Liver (tissue), 9 donors: ENCODE results near the gene OSGIN1. TPM values are rescaled to one million over a fixed set of nuclear protein-coding genes. Genes with fewer than 3 reads are reported as not detected.
"Not testable (repeated sequence)": the region's sequence is repeated elsewhere in the genome, so short reads cannot be mapped to it uniquely, and the experiment has no call there.

Experiments used
- DNase-seq: peaks from one replicate; pipeline ENCODE4 v3.0.0-alpha.2; 2017; ENCODE audit warnings: low spot score
- H3K27ac ChIP-seq, 2 donors: one replicate each; pipeline ENCODE4 v1.7.0; 2013; ENCODE audit warnings: inconsistent platforms in 2 of 2, low read length in 2 of 2, control low read depth in 1 of 2, low read depth in 1 of 2, mild to moderate bottlenecking in 1 of 2
- H3K27me3 ChIP-seq, 4 donors: one replicate each; pipeline versions ENCODE4 v1.6.1 to v1.7.0; 2013; ENCODE audit warnings: low read length in 3 of 4, inconsistent platforms in 1 of 4, mild to moderate bottlenecking in 1 of 4, moderate library complexity in 1 of 4; ENCODE audit not compliant: control insufficient read depth in 4 of 4, insufficient read depth in 4 of 4
- H3K36me3 ChIP-seq, 4 donors: one replicate each; pipeline versions ENCODE4 v1.6.1 to v1.7.0; 2013; ENCODE audit warnings: low read length in 3 of 4, mild to moderate bottlenecking in 3 of 4, low read depth in 1 of 4, moderate library complexity in 1 of 4; ENCODE audit not compliant: control insufficient read depth in 4 of 4, insufficient read depth in 3 of 4
- H3K4me1 ChIP-seq, 4 donors: one replicate each; pipeline versions ENCODE4 v1.6.1 to v1.7.0; 2013; ENCODE audit warnings: low read length in 3 of 4, mild to moderate bottlenecking in 3 of 4, moderate library complexity in 1 of 4; ENCODE audit not compliant: control insufficient read depth in 4 of 4, insufficient read depth in 4 of 4
- H3K4me3 ChIP-seq, 3 donors: one replicate each; pipeline versions ENCODE4 v1.6.1 to v1.7.0; 2013; ENCODE audit warnings: low read length in 3 of 3, control low read depth in 1 of 3, low read depth in 1 of 3, mild to moderate bottlenecking in 1 of 3
- H3K9ac ChIP-seq, 2 donors: one replicate each; pipeline ENCODE4 v1.7.0; 2013; ENCODE audit warnings: low read length in 2 of 2, mild to moderate bottlenecking in 2 of 2, moderate library complexity in 2 of 2, control low read depth in 1 of 2, low read depth in 1 of 2
- H3K9me3 ChIP-seq, 4 donors: one replicate each; pipeline versions ENCODE4 v1.6.1 to v1.7.0; 2013; ENCODE audit warnings: low read length in 3 of 4; ENCODE audit not compliant: control insufficient read depth in 4 of 4
- ATF3 ChIP-seq: IDR thresholded peaks from 2 replicates; pipeline ENCODE4 v1.6.1; 2016; ENCODE audit warnings: antibody characterized with exemption
- CTCF ChIP-seq: fragments of 150-350 bp; IDR thresholded peaks from 2 replicates; pipeline ENCODE4 v1.5.1; 2017; ENCODE audit warnings: improper control_type of control experiment, low read depth, low read length; ENCODE audit not compliant: missing input control
- EGR1 ChIP-seq, 2 donors: IDR thresholded peaks; 2 replicates each; pipeline ENCODE4 v1.6.1; 2016 to 2018; ENCODE audit warnings: antibody characterized with exemption in 2 of 2, low read depth in 2 of 2
- FOXA1 ChIP-seq: IDR thresholded peaks from 2 replicates; pipeline ENCODE4 v1.6.1; 2016; ENCODE audit warnings: antibody characterized with exemption
- FOXA2 ChIP-seq: IDR thresholded peaks from 2 replicates; pipeline ENCODE4 v1.6.1; 2016; ENCODE audit warnings: antibody characterized with exemption
- GABPA ChIP-seq, 2 donors: IDR thresholded peaks in 1 of 2; conservative IDR thresholded peaks in 1 of 2; 2 replicates each; pipeline ENCODE4 v1.6.1; 2016; ENCODE audit warnings: antibody characterized with exemption in 2 of 2, mild to moderate bottlenecking in 1 of 2, moderate library complexity in 1 of 2
- HNF4A ChIP-seq, 2 donors: conservative IDR thresholded peaks; 2 replicates each; pipeline ENCODE4 v1.6.1; 2016; ENCODE audit warnings: antibody characterized with exemption in 2 of 2, mild to moderate bottlenecking in 2 of 2
- HNF4G ChIP-seq: IDR thresholded peaks from 2 replicates; pipeline ENCODE4 v1.6.1; 2016; ENCODE audit warnings: antibody characterized with exemption
- JUND ChIP-seq, 2 donors: IDR thresholded peaks; 2 replicates each; pipeline ENCODE4 v1.6.1; 2016; ENCODE audit warnings: antibody characterized with exemption in 2 of 2
- MAX ChIP-seq: IDR thresholded peaks from 2 replicates; pipeline ENCODE4 v1.6.1; 2016; ENCODE audit warnings: antibody characterized with exemption
- NR2F2 ChIP-seq: IDR thresholded peaks from 2 replicates; pipeline ENCODE4 v1.6.1; 2016; ENCODE audit warnings: antibody characterized with exemption
- REST ChIP-seq: IDR thresholded peaks from 2 replicates; pipeline ENCODE4 v1.6.1; 2016; ENCODE audit warnings: antibody characterized with exemption, mild to moderate bottlenecking
- SP1 ChIP-seq: IDR thresholded peaks from 2 replicates; pipeline ENCODE4 v1.6.1; 2018; ENCODE audit warnings: antibody characterized with exemption, mild to moderate bottlenecking
- TAF1 ChIP-seq: conservative IDR thresholded peaks from 2 replicates; pipeline ENCODE4 v1.6.1; 2016; ENCODE audit warnings: antibody characterized with exemption, mild to moderate bottlenecking
- YY1 ChIP-seq: IDR thresholded peaks from 2 replicates; pipeline ENCODE4 v1.6.1; 2016; ENCODE audit warnings: antibody characterized with exemption, mild to moderate bottlenecking
- WGBS: extraction: QIAGEN DNeasy Blood & Tissue Kit; methylation state at CpG from one replicate; pipeline ENCODE4 v1.1.7; 2013; 5-methylcytosine and 5-hydroxymethylcytosine counted together
- polyA plus RNA-seq, 2 donors: library from polyadenylated mRNA; stranded (reverse) in 1 of 2; unstranded in 1 of 2; fragments of 200-250 nt in 1 of 2; fragments of >200 nt in 1 of 2; fragmentation: Nextera tagmentation in 1 of 2; extraction: Ambion mirVana in 1 of 2; gene quantifications; one replicate each; pipeline versions ENCODE4 v1.2.1 to v1.2.3, GENCODE V29; 2013 to 2015
- total RNA-seq, 2 donors: library from RNA; depleted of rRNA; stranded (reverse); fragments of >200 nt; gene quantifications; one replicate each; pipeline ENCODE4 v1.2.3, GENCODE V29; 2014
- donor health status: healthy.
- donor health status: healthy.
- donor health status: healthy.
- donor health status: healthy.
- donor health status: healthy.

Gene OSGIN1
- total and polyA plus RNA-seq, 4 donors, result 7.1 to 90.4 (median 60.4) TPM

- H3K27ac ChIP-seq, result peak overlapping the region in 1 of 2 donors; percentile 69
- H3K4me1 ChIP-seq, result peaks cover 16 to 58% (median 50%) of the 10 kb centered on the region in 4 donors
- TF ChIP-seq GABPA (IDR thresholded peaks at IDR 0.05 in 1 of 2, conservative IDR thresholded peaks at IDR 0.05 in 1 of 2) (no peak), YY1 (no peak), HNF4G (no peak), EGR1 (IDR thresholded peaks at IDR 0.05; ENCODE audit: low read depth in 2 of 2) (no peak), ATF3 (no peak), HNF4A (conservative IDR thresholded peaks at IDR 0.05) (no peak), MAX (no peak), TAF1 (no peak), FOXA1 (no peak), FOXA2 (no peak), CTCF (no peak), REST (no peak), SP1 (no peak), NR2F2 (no peak), JUND (IDR thresholded peaks at IDR 0.05) (no peak)
- H3K4me3 ChIP-seq, result no peak overlapping the region
- H3K9ac ChIP-seq, result no peak overlapping the region
- H3K36me3 ChIP-seq, result no peaks in the 10 kb centered on the region
- 91% methylated on average over 5 of the region's 5 CpGs for WGBS
- DNase-seq, result no peak
- no peaks in the 10 kb centered on the region for H3K9me3 ChIP-seq
- no peaks in the 10 kb centered on the region for H3K27me3 ChIP-seq
Observed at GRCh38 chr16:83949724-83950001, 3.4 kb upstream of the OSGIN1 start.

- not testable (repeated sequence) for H3K9me3 ChIP-seq, H3K9ac ChIP-seq, H3K36me3 ChIP-seq, DNase-seq, H3K4me3 ChIP-seq, H3K27me3 ChIP-seq, H3K27ac ChIP-seq
- peaks cover 14 to 65% (median 49%) of the 10 kb centered on the region in 4 donors for H3K4me1 ChIP-seq
- 62% methylated on average over 10 of the region's 10 CpGs for WGBS
Observed at GRCh38 chr16:83950862-83951399, 2.1 kb upstream of the OSGIN1 start.
